ENCODE data around the gene LIN28B.

LIN28B gene

GRCh38 chr6:105045526-105045925 is 88.6 kb downstream of the LIN28B start:
- no peak overlapping the region for H3K4me3 ChIP-seq (ENCODE audit: low read depth in 1 of 2, low read length in 2 of 2)
- H3K27ac ChIP-seq (ENCODE audit: low read depth, low read length), result no peak overlapping the region
- no peaks in the 10 kb centered on the region for H3K36me3 ChIP-seq (ENCODE audit: insufficient read depth, low read length)
- H3K27me3 ChIP-seq (ENCODE audit: control insufficient read depth in 1 of 2, insufficient read depth in 2 of 2, low read length in 2 of 2), result no peaks in the 10 kb centered on the region
- no peaks in the 10 kb centered on the region for H3K4me1 ChIP-seq (ENCODE audit: insufficient read depth, low read length)
- no peak overlapping the region for H3K9ac ChIP-seq (ENCODE audit: low read length)
- no peaks in the 10 kb centered on the region for H3K9me3 ChIP-seq (ENCODE audit: low read length)

DNA sequence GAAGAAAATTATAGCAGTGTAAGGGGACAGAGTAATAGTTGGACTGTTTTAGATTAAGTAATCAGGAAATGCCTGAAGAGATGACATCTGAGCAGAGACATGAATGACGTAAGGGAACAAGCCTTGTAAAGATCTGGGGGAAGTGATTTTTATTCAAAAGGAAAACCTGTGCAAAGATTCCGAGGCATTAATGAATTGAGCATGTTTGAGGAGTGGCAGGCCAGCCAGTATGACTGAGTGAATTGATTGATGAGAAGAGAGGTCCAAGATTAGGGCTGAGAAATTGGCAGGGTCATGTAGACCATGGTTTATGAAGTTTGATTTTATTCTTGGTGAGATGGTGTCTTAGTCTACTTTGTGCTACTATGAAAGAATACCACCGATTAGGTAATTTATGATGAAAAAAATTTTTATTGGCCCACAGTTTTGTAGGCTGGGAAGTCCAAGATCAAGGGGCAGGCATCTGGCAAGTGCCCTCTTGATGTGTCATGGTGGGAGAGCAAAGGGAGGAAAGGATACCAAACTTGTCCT is 95.1 kb downstream of the LIN28B start:
- Histone ChIP-seq H3K4me1 (ENCODE audit: insufficient read depth, low read length) (no peaks in the 10 kb centered on the region), H3K27ac (ENCODE audit: low read depth, low read length) (no peak overlapping the region), H3K27me3 (ENCODE audit: control insufficient read depth in 1 of 2, insufficient read depth in 2 of 2, low read length in 2 of 2) (no peaks in the 10 kb centered on the region), H3K9me3 (ENCODE audit: low read length) (no peaks in the 10 kb centered on the region), H3K36me3 (ENCODE audit: insufficient read depth, low read length) (no peaks in the 10 kb centered on the region), H3K4me3 (ENCODE audit: low read depth in 1 of 2, low read length in 2 of 2) (no peak overlapping the region), H3K9ac (ENCODE audit: low read length) (no peak overlapping the region)

DNA sequence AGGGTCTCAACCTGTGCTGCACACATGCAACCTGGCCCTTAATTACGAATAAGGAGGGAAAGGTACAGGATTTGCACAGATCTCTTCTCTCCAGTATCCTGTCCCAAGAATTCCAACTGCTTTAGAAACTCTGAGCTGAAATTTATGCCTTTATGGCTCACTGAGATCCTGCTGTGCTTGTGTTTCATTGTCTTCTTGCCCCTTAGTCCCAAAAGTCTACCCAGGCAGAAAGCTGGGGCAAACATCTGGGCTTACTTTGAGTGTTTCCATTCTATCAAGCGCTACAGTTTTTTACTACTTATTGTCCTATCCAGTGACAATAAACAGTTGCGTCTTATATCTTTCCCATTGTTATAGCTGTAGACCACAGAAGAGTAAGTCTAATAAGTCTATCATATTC is 99.7 kb downstream of the LIN28B start:
- no peak overlapping the region for H3K27ac ChIP-seq (ENCODE audit: low read depth, low read length)
- no peak overlapping the region for H3K9ac ChIP-seq (ENCODE audit: low read length)
- H3K4me1 ChIP-seq (ENCODE audit: insufficient read depth, low read length), result no peaks in the 10 kb centered on the region
- no peaks in the 10 kb centered on the region for H3K36me3 ChIP-seq (ENCODE audit: insufficient read depth, low read length)
- H3K27me3 ChIP-seq (ENCODE audit: control insufficient read depth in 1 of 2, insufficient read depth in 2 of 2, low read length in 2 of 2), result no peaks in the 10 kb centered on the region
- H3K9me3 ChIP-seq (ENCODE audit: low read length), result no peaks in the 10 kb centered on the region
- no peak overlapping the region for H3K4me3 ChIP-seq (ENCODE audit: low read depth in 1 of 2, low read length in 2 of 2)

DNA sequence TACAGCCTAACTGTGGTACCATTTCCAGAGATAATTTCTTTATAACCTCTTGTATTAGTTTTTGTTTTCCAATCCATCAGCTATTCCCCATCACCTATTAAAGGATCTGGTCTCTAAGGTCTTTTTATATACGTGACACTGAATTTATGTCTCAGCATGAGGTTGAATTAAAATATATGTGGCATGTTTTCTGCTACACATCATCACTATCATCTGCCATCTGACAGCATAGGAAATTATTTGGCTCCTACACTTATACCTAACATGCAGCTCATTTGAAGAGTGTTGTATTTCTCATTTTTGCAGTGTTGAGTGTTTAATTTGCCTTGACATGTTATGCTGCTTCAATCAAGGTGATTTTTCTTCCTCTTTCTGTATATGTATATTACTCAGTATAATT is 100.3 kb downstream of the LIN28B start:
- H3K4me1 ChIP-seq (ENCODE audit: insufficient read depth, low read length), result no peaks in the 10 kb centered on the region
- H3K9ac ChIP-seq (ENCODE audit: low read length), result no peak overlapping the region
- H3K9me3 ChIP-seq (ENCODE audit: low read length), result no peaks in the 10 kb centered on the region
- no peaks in the 10 kb centered on the region for H3K27me3 ChIP-seq (ENCODE audit: control insufficient read depth in 1 of 2, insufficient read depth in 2 of 2, low read length in 2 of 2)
- H3K4me3 ChIP-seq (ENCODE audit: low read depth in 1 of 2, low read length in 2 of 2), result no peak overlapping the region
- no peaks in the 10 kb centered on the region for H3K36me3 ChIP-seq (ENCODE audit: insufficient read depth, low read length)
- H3K27ac ChIP-seq (ENCODE audit: low read depth, low read length), result no peak overlapping the region

DNA sequence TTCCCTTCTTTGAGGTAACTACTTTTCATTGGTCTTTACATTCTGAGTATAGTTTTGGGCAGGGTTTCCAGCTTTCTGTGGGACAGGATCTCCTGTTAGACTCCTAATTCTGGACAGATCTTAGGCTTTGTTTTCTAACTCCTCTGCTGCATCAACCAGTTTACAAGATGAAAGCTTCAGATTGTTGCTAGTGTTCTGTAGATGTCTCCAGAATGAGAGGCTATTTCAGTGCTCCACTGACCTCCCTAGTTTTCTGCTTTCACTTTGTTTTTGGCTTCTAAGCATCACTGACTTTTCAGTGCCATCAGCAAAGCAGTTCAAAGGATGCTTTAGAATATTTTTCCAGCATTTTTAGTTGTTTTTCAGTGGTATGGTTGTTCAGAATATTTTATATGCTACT is 101.4 kb downstream of the LIN28B start:
- H3K4me3 ChIP-seq (ENCODE audit: low read depth in 1 of 2, low read length in 2 of 2), result no peak overlapping the region
- H3K9me3 ChIP-seq (ENCODE audit: low read length), result no peaks in the 10 kb centered on the region
- H3K9ac ChIP-seq (ENCODE audit: low read length), result no peak overlapping the region
- H3K27me3 ChIP-seq (ENCODE audit: control insufficient read depth in 1 of 2, insufficient read depth in 2 of 2, low read length in 2 of 2), result no peaks in the 10 kb centered on the region
- H3K4me1 ChIP-seq (ENCODE audit: insufficient read depth, low read length), result no peaks in the 10 kb centered on the region
- H3K27ac ChIP-seq (ENCODE audit: low read depth, low read length), result no peak overlapping the region
- no peaks in the 10 kb centered on the region for H3K36me3 ChIP-seq (ENCODE audit: insufficient read depth, low read length)

GRCh38 chr6:105058846-105059245 is 101.9 kb downstream of the LIN28B start:
- Histone ChIP-seq H3K27ac (ENCODE audit: low read depth, low read length) (no peak overlapping the region), H3K9ac (ENCODE audit: low read length) (no peak overlapping the region), H3K4me1 (ENCODE audit: insufficient read depth, low read length) (no peaks in the 10 kb centered on the region), H3K27me3 (ENCODE audit: control insufficient read depth in 1 of 2, insufficient read depth in 2 of 2, low read length in 2 of 2) (no peaks in the 10 kb centered on the region), H3K36me3 (ENCODE audit: insufficient read depth, low read length) (no peaks in the 10 kb centered on the region), H3K4me3 (ENCODE audit: low read depth in 1 of 2, low read length in 2 of 2) (no peak overlapping the region), H3K9me3 (ENCODE audit: low read length) (no peaks in the 10 kb centered on the region)

GRCh38 chr6:105066233-105066632 is 109.3 kb downstream of the LIN28B start:
- no peak overlapping the region for H3K9ac ChIP-seq (ENCODE audit: low read length)
- no peaks in the 10 kb centered on the region for H3K27me3 ChIP-seq (ENCODE audit: control insufficient read depth in 1 of 2, insufficient read depth in 2 of 2, low read length in 2 of 2)
- no peaks in the 10 kb centered on the region for H3K4me1 ChIP-seq (ENCODE audit: insufficient read depth, low read length)
- H3K9me3 ChIP-seq (ENCODE audit: low read length), result no peaks in the 10 kb centered on the region
- H3K27ac ChIP-seq (ENCODE audit: low read depth, low read length), result no peak overlapping the region
- no peak overlapping the region for H3K4me3 ChIP-seq (ENCODE audit: low read depth in 1 of 2, low read length in 2 of 2)
- no peaks in the 10 kb centered on the region for H3K36me3 ChIP-seq (ENCODE audit: insufficient read depth, low read length)

GRCh38 chr6:105066836-105067235 is 109.9 kb downstream of the LIN28B start:
- Histone ChIP-seq H3K4me1 (ENCODE audit: insufficient read depth, low read length) (no peaks in the 10 kb centered on the region), H3K9ac (ENCODE audit: low read length) (no peak overlapping the region), H3K9me3 (ENCODE audit: low read length) (no peaks in the 10 kb centered on the region), H3K27ac (ENCODE audit: low read depth, low read length) (no peak overlapping the region), H3K4me3 (ENCODE audit: low read depth in 1 of 2, low read length in 2 of 2) (no peak overlapping the region), H3K36me3 (ENCODE audit: insufficient read depth, low read length) (no peaks in the 10 kb centered on the region), H3K27me3 (ENCODE audit: control insufficient read depth in 1 of 2, insufficient read depth in 2 of 2, low read length in 2 of 2) (no peaks in the 10 kb centered on the region)

- H3K4me3 ChIP-seq (ENCODE audit: low read depth in 1 of 2, low read length in 2 of 2), result no peak overlapping the region
- no peaks in the 10 kb centered on the region for H3K27me3 ChIP-seq (ENCODE audit: control insufficient read depth in 1 of 2, insufficient read depth in 2 of 2, low read length in 2 of 2)
- no peaks in the 10 kb centered on the region for H3K9me3 ChIP-seq (ENCODE audit: low read length)
- H3K4me1 ChIP-seq (ENCODE audit: insufficient read depth, low read length), result no peaks in the 10 kb centered on the region
- H3K9ac ChIP-seq (ENCODE audit: low read length), result no peak overlapping the region
- no peak overlapping the region for H3K27ac ChIP-seq (ENCODE audit: low read depth, low read length)
- no peaks in the 10 kb centered on the region for H3K36me3 ChIP-seq (ENCODE audit: insufficient read depth, low read length)
Observed at GRCh38 chr6:105067329-105067728, 110.4 kb downstream of the LIN28B start.

GRCh38 chr6:105068407-105068806 is 111.5 kb downstream of the LIN28B start:
- H3K27me3 ChIP-seq (ENCODE audit: control insufficient read depth in 1 of 2, insufficient read depth in 2 of 2, low read length in 2 of 2), result no peaks in the 10 kb centered on the region
- no peaks in the 10 kb centered on the region for H3K36me3 ChIP-seq (ENCODE audit: insufficient read depth, low read length)
- H3K4me1 ChIP-seq (ENCODE audit: insufficient read depth, low read length), result no peaks in the 10 kb centered on the region
- no peak overlapping the region for H3K27ac ChIP-seq (ENCODE audit: low read depth, low read length)
- no peak overlapping the region for H3K4me3 ChIP-seq (ENCODE audit: low read depth in 1 of 2, low read length in 2 of 2)
- no peaks in the 10 kb centered on the region for H3K9me3 ChIP-seq (ENCODE audit: low read length)
- no peak overlapping the region for H3K9ac ChIP-seq (ENCODE audit: low read length)

GRCh38 chr6:105069821-105070445 is 113.0 kb downstream of the LIN28B start:
- H3K9ac ChIP-seq (ENCODE audit: low read length), result no peak overlapping the region
- H3K4me1 ChIP-seq (ENCODE audit: insufficient read depth, low read length), result no peaks in the 10 kb centered on the region
- no peaks in the 10 kb centered on the region for H3K9me3 ChIP-seq (ENCODE audit: low read length)
- no peak overlapping the region for H3K4me3 ChIP-seq (ENCODE audit: low read depth in 1 of 2, low read length in 2 of 2)
- H3K27ac ChIP-seq (ENCODE audit: low read depth, low read length), result no peak overlapping the region
- no peaks in the 10 kb centered on the region for H3K36me3 ChIP-seq (ENCODE audit: insufficient read depth, low read length)
- H3K27me3 ChIP-seq (ENCODE audit: control insufficient read depth in 1 of 2, insufficient read depth in 2 of 2, low read length in 2 of 2), result no peaks in the 10 kb centered on the region

DNA sequence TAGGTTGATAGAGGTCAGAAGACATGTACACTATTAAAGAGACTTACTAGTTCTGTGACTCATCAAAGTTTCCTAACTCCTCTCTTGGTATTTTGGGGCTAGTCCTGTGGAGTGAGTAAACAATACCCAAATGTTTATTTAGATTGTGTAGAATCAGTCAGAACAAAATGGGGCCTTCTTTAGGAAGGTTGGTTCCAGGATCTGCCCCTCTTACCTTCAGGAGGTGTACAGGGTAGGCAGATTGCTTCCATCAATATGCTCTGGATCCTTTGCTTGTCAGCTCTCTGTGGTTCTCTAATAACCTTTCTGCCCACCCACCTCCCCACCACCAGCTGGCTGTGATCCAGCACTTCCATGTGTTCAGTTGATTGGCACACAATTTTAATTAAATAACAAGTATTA is 115.9 kb downstream of the LIN28B start:
- no peak overlapping the region for H3K27ac ChIP-seq (ENCODE audit: low read depth, low read length)
- no peak overlapping the region for H3K4me3 ChIP-seq (ENCODE audit: low read depth in 1 of 2, low read length in 2 of 2)
- no peaks in the 10 kb centered on the region for H3K36me3 ChIP-seq (ENCODE audit: insufficient read depth, low read length)
- no peak overlapping the region for H3K9ac ChIP-seq (ENCODE audit: low read length)
- H3K9me3 ChIP-seq (ENCODE audit: low read length), result no peaks in the 10 kb centered on the region
- H3K27me3 ChIP-seq (ENCODE audit: control insufficient read depth in 1 of 2, insufficient read depth in 2 of 2, low read length in 2 of 2), result no peaks in the 10 kb centered on the region
- H3K4me1 ChIP-seq (ENCODE audit: insufficient read depth, low read length), result peaks cover 3% of the 10 kb centered on the region

Data from muscle layer of colon (tissue), 2 donors.